Measurements from ENCODE around the gene GJC3. TPM values are rescaled to one million over a fixed set of nuclear protein-coding genes. Genes with fewer than 3 reads are reported as not detected.
A peak's percentile ranks its signal among the peaks of the same experiment; 100 is the strongest.
"Not testable (repeated sequence)": the region's sequence is repeated elsewhere in the genome, so short reads cannot be mapped to it uniquely, and the experiment has no call there.

GJC3 gene
- not detected for polyA plus RNA-seq

- no peak within 1 kb of the TSS for H3K27ac Mint-ChIP-seq
- H3K27me3 Mint-ChIP-seq (ENCODE audit: low read depth in 3 of 3) = peaks cover 5 to 30% (median 12%) of the 10 kb centered on the region in 3 donors
- peak within 1 kb of the TSS in 1 of 5 donors; percentile 5 for H3K4me3 Mint-ChIP-seq
- H3K4me1 Mint-ChIP-seq = peaks cover 0 to 5% of the 10 kb centered on the region in 2 donors
- H3K36me3 Mint-ChIP-seq = peaks cover 0 to 4% (median 3%) of the 10 kb centered on the region in 3 donors
- DNase-seq = no peak
- H3K9me3 Mint-ChIP-seq = peaks cover 0 to 1% (median 0%) of the 10 kb centered on the region in 6 donors
These were observed at the start of gene GJC3 for GRCh38 chr7:99928994-99929729. TSS of gene GJC3 (minus strand) at chr7:99929620. CDS start at chr7:99929620, 0 bp downstream.

GRCh38 chr7:99976626-99977025 lies 47.2 kb upstream of the GJC3 start:
- Mint-ChIP-seq H3K36me3 (no peaks in the 10 kb centered on the region), H3K27me3 (ENCODE audit: low read depth in 3 of 3) (peaks cover 7 to 13% (median 9%) of the 10 kb centered on the region in 3 donors), H3K27ac (no peak overlapping the region), H3K9me3 (no peaks in the 10 kb centered on the region), H3K4me3 (no peak overlapping the region), H3K4me1 (no peaks in the 10 kb centered on the region)
- DNase-seq = no peak

GRCh38 chr7:99975782-99976521 lies 46.5 kb upstream of the GJC3 start, which contains the start of gene AZGP1:
TSS of gene AZGP1 (minus strand) at chr7:99976031. CDS start at chr7:99976020, 11 bp downstream.
- H3K36me3 Mint-ChIP-seq = no peaks in the 10 kb centered on the region
- no peaks in the 10 kb centered on the region for H3K9me3 Mint-ChIP-seq
- H3K27ac Mint-ChIP-seq = no peak within 1 kb of the TSS
- peaks cover 5 to 13% (median 9%) of the 10 kb centered on the region in 3 donors for H3K27me3 Mint-ChIP-seq (ENCODE audit: low read depth in 3 of 3)
- no peak within 1 kb of the TSS for H3K4me3 Mint-ChIP-seq
- no peaks in the 10 kb centered on the region for H3K4me1 Mint-ChIP-seq
- no peak for DNase-seq

- H3K27ac Mint-ChIP-seq = no peak overlapping the region
- H3K9me3 Mint-ChIP-seq = no peaks in the 10 kb centered on the region
- H3K4me3 Mint-ChIP-seq = no peak overlapping the region
- peaks cover 3 to 20% (median 6%) of the 10 kb centered on the region in 3 donors for H3K27me3 Mint-ChIP-seq (ENCODE audit: low read depth in 3 of 3)
- no peak for DNase-seq
- H3K36me3 Mint-ChIP-seq = no peaks in the 10 kb centered on the region
- H3K4me1 Mint-ChIP-seq = no peaks in the 10 kb centered on the region
These were observed 45.3 kb upstream of the GJC3 start for GRCh38 chr7:99974681-99975080.

GRCh38 chr7:99973817-99974216 lies 44.4 kb upstream of the GJC3 start:
- not testable (repeated sequence) for H3K9me3 Mint-ChIP-seq, H3K4me3 Mint-ChIP-seq, H3K36me3 Mint-ChIP-seq, H3K4me1 Mint-ChIP-seq, H3K27ac Mint-ChIP-seq, DNase-seq
- H3K27me3 Mint-ChIP-seq (ENCODE audit: low read depth in 3 of 3) = peaks cover 2 to 18% (median 5%) of the 10 kb centered on the region in 3 donors

- Mint-ChIP-seq H3K4me3 (no peak overlapping the region), H3K9me3 (no peaks in the 10 kb centered on the region), H3K27me3 (ENCODE audit: low read depth in 3 of 3) (peaks cover 2 to 18% (median 5%) of the 10 kb centered on the region in 3 donors), H3K27ac (no peak overlapping the region), H3K36me3 (no peaks in the 10 kb centered on the region), H3K4me1 (no peaks in the 10 kb centered on the region)
- DNase-seq = no peak
These were observed 41.8 kb upstream of the GJC3 start for GRCh38 chr7:99971242-99971641.

GRCh38 chr7:99969813-99970212 lies 40.4 kb upstream of the GJC3 start:
- not testable (repeated sequence) for H3K4me1 Mint-ChIP-seq, H3K27ac Mint-ChIP-seq, H3K9me3 Mint-ChIP-seq, H3K36me3 Mint-ChIP-seq, H3K4me3 Mint-ChIP-seq, DNase-seq
- peaks cover 0 to 16% (median 2%) of the 10 kb centered on the region in 3 donors for H3K27me3 Mint-ChIP-seq (ENCODE audit: low read depth in 3 of 3)

GRCh38 chr7:99969298-99969697 lies 39.9 kb upstream of the GJC3 start:
- Mint-ChIP-seq H3K27ac (no peak overlapping the region), H3K27me3 (ENCODE audit: low read depth in 3 of 3) (peaks cover 0 to 16% (median 2%) of the 10 kb centered on the region in 3 donors), H3K4me1 (no peaks in the 10 kb centered on the region), H3K9me3 (no peaks in the 10 kb centered on the region), H3K36me3 (no peaks in the 10 kb centered on the region), H3K4me3 (no peak overlapping the region)
- no peak for DNase-seq

- no peak overlapping the region for H3K4me3 Mint-ChIP-seq
- H3K27ac Mint-ChIP-seq = no peak overlapping the region
- no peaks in the 10 kb centered on the region for H3K9me3 Mint-ChIP-seq
- H3K4me1 Mint-ChIP-seq = no peaks in the 10 kb centered on the region
- H3K36me3 Mint-ChIP-seq = no peaks in the 10 kb centered on the region
- no peak for DNase-seq
- H3K27me3 Mint-ChIP-seq (ENCODE audit: low read depth in 3 of 3) = peaks cover 4 to 19% (median 12%) of the 10 kb centered on the region in 3 donors
These were observed 29.3 kb upstream of the GJC3 start for GRCh38 chr7:99958564-99959227.

- Mint-ChIP-seq H3K4me3 (no peak overlapping the region), H3K27me3 (ENCODE audit: low read depth in 3 of 3) (peaks cover 7 to 16% (median 14%) of the 10 kb centered on the region in 3 donors), H3K9me3 (peaks cover 0 to 3% (median 0%) of the 10 kb centered on the region in 6 donors), H3K27ac (no peak overlapping the region), H3K36me3 (no peaks in the 10 kb centered on the region), H3K4me1 (no peaks in the 10 kb centered on the region)
- no peak for DNase-seq
These were observed 25.8 kb upstream of the GJC3 start for GRCh38 chr7:99955247-99955646.

- H3K4me3 Mint-ChIP-seq, H3K36me3 Mint-ChIP-seq, H3K4me1 Mint-ChIP-seq, H3K9me3 Mint-ChIP-seq, DNase-seq: not testable (repeated sequence)
- Mint-ChIP-seq H3K27me3 (ENCODE audit: low read depth in 3 of 3) (peaks cover 7 to 16% (median 14%) of the 10 kb centered on the region in 3 donors), H3K27ac (peak overlapping the region in 1 of 6 donors; percentile 62)
These were observed 25.2 kb upstream of the GJC3 start for GRCh38 chr7:99954643-99955042.

- no peak for DNase-seq
- H3K4me3 Mint-ChIP-seq = no peak overlapping the region
- H3K36me3 Mint-ChIP-seq = peaks cover 0 to 4% (median 0%) of the 10 kb centered on the region in 3 donors
- H3K27me3 Mint-ChIP-seq (ENCODE audit: low read depth in 3 of 3) = peaks cover 9 to 20% (median 16%) of the 10 kb centered on the region in 3 donors
- H3K27ac Mint-ChIP-seq = no peak overlapping the region
- H3K4me1 Mint-ChIP-seq = no peaks in the 10 kb centered on the region
- peaks cover 0 to 6% (median under 1%) of the 10 kb centered on the region in 6 donors for H3K9me3 Mint-ChIP-seq
These were observed 24.2 kb upstream of the GJC3 start for GRCh38 chr7:99953649-99954048.

GRCh38 chr7:99952649-99953048 lies 23.2 kb upstream of the GJC3 start:
- H3K27ac Mint-ChIP-seq, H3K4me3 Mint-ChIP-seq, H3K4me1 Mint-ChIP-seq, DNase-seq, H3K9me3 Mint-ChIP-seq, H3K36me3 Mint-ChIP-seq: not testable (repeated sequence)
- peaks cover 10 to 20% (median 16%) of the 10 kb centered on the region in 3 donors for H3K27me3 Mint-ChIP-seq (ENCODE audit: low read depth in 3 of 3)

- not testable (repeated sequence) for H3K9me3 Mint-ChIP-seq, H3K4me3 Mint-ChIP-seq, H3K27ac Mint-ChIP-seq, H3K4me1 Mint-ChIP-seq, DNase-seq, H3K36me3 Mint-ChIP-seq
- H3K27me3 Mint-ChIP-seq (ENCODE audit: low read depth in 3 of 3) = peaks cover 11 to 20% (median 15%) of the 10 kb centered on the region in 3 donors
These were observed 21.4 kb upstream of the GJC3 start for GRCh38 chr7:99950819-99951218.

All from immature natural killer cell (primary cell).